ENCODE data around the gene PSPC1. TPM values are rescaled to one million over a fixed set of nuclear protein-coding genes. Genes with fewer than 3 reads are reported as not detected.
A peak's percentile ranks its signal among the peaks of the same experiment; 100 is the strongest.
"Not testable (repeated sequence)": the region's sequence is repeated elsewhere in the genome, so short reads cannot be mapped to it uniquely, and the experiment has no call there.

The PSPC1 gene, protein sequence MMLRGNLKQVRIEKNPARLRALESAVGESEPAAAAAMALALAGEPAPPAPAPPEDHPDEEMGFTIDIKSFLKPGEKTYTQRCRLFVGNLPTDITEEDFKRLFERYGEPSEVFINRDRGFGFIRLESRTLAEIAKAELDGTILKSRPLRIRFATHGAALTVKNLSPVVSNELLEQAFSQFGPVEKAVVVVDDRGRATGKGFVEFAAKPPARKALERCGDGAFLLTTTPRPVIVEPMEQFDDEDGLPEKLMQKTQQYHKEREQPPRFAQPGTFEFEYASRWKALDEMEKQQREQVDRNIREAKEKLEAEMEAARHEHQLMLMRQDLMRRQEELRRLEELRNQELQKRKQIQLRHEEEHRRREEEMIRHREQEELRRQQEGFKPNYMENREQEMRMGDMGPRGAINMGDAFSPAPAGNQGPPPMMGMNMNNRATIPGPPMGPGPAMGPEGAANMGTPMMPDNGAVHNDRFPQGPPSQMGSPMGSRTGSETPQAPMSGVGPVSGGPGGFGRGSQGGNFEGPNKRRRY
- total RNA-seq: 47.2 and 89.6 TPM in 2 replicates

DNA sequence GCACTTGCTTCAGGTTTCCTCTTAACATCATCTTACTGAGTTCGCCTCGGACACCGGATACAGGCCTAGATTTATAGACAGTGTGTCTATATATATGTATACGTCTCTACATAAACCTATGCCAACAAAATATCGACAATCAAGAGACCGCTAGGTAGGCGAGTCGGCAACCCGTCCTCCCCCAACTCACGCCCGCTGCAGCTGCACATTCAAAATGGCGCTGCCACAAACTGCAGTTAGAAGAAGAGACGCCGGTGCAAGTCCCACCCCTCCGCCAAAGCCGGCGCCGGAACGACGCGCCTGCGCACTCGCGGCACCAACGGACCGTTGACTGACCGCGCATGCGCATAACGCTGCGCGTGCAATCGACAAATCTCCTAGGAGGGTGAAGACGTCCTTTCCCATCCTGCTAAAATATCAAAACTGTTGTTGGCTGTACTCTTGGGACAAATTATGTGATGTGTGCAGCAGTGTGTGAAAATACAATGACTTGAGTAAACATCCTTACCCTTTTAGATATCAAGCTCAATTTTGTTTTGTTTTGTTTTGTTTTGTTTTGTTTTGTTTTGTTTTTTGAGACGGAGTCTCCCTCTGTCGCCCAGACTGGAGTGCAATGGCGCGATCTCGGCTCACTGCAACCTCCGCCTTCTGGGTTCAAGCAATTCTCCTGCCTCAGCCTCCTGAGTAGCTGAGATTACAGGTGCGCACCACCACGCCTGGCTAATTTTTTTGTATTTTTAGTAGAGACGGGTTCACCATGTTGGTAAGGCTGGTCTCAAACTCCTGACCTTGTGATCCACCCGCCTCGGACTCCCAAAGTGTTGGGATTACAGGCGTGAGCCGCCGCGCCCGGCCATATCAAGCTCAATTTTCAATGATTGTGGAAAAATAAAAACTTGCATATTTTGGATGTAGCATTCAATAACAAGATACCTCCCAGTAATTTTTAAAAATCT is at the start of gene PSPC1:
Gene PSPC1, minus strand, starts transcription at position 219 of the 956 bp plus-strand sequence. Its CDS starts 188 bp downstream, at position 31.
- peak within 1 kb of the TSS; percentile 99 for H3K4me3 ChIP-seq (ENCODE audit: low read depth, low read length)
- peak; percentile 57 for DNase-seq (ENCODE audit: low read depth)

DNA sequence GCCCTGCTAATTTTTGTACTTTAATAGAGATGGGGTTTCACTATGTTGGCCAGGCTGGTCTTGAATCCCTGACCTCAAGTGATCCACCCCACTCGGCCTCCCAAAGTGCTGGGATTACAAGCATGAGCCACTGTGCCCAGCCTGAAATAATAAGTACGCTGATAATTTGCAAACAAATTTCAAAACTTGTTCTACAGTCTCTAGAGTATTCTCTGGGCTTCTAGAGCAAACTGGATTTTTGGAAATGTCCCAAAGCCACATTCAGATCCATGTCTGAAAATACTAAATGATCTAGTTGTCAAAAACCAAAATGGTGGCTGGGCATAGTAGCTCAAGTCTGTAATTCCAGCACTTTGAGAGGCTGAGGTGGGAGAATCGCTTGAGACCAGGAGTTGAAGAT is 39.9 kb upstream of the PSPC1 start:
- DNase-seq (ENCODE audit: low read depth): no peak
- TF ChIP-seq, protein P1, sequence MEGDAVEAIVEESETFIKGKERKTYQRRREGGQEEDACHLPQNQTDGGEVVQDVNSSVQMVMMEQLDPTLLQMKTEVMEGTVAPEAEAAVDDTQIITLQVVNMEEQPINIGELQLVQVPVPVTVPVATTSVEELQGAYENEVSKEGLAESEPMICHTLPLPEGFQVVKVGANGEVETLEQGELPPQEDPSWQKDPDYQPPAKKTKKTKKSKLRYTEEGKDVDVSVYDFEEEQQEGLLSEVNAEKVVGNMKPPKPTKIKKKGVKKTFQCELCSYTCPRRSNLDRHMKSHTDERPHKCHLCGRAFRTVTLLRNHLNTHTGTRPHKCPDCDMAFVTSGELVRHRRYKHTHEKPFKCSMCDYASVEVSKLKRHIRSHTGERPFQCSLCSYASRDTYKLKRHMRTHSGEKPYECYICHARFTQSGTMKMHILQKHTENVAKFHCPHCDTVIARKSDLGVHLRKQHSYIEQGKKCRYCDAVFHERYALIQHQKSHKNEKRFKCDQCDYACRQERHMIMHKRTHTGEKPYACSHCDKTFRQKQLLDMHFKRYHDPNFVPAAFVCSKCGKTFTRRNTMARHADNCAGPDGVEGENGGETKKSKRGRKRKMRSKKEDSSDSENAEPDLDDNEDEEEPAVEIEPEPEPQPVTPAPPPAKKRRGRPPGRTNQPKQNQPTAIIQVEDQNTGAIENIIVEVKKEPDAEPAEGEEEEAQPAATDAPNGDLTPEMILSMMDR (conservative IDR thresholded peaks at IDR 0.05; ENCODE audit: low read depth, low read length): no peak
- no peak overlapping the region for H3K4me3 ChIP-seq (ENCODE audit: low read depth, low read length)

DNA sequence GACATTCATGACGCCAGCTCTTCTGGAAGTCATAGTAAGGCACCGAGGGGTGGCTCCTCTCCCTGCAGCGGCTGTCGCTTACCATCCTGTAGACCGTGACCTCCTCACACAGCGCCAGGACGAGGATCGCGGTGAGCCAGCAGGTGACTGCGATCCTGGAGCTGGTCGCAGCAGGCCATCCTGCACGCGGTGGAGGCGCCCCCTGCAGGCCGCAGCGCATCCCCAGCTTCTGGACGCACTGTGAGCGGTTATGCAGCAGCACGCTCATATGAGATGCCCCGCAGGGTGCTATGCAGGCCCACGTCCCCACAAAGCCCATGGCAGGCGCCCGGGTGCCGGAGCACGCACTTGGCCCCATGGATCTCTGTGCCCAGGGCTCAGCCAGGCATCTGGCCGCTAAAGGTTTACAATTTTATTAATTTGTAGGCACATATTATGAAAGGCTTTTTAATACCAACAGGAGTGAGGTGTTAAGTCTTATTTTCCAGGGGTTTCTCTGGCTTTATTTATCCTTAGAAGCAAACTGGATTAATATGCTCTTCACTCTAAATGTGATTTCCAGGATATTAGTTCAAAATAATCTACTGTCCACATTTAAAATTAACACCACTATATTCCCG is 35.6 kb upstream of the PSPC1 start:
- TF ChIP-seq, protein P1 (conservative IDR thresholded peaks at IDR 0.05; ENCODE audit: low read depth, low read length): peak; percentile 69
- H3K4me3 ChIP-seq (ENCODE audit: low read depth, low read length): no peak overlapping the region
- no peak for DNase-seq (ENCODE audit: low read depth)

DNA sequence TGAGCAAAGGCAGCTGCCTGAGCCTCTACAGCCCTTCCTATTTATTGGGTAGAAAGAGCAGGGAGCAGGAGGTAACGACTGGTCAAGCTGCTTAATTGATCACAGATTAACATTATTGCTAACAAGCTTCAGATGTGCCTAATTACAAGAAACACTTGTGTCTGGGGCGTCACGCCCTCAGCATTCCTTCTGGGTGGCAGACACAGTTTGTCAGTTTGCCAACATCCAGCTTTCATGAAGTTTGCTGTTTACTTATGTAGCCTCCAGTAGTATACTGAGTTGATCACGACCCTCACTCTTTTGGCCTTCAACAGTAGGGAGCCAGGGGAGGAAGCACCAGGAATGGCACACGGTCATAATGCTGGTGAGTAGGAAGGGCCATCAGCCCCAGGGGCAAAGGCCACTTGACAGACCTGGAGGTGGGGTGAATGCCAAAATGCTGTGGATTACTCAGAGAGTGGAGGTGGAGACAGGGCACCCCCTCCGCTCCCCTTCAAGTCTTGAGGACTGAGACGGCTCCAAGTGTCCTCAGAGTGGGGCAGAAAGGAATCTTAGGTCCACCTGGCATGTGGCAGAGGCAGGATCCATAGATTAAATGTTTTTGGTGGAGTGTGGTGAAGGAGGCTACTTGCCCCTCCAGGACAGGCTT is 34.9 kb upstream of the PSPC1 start:
- DNase-seq (ENCODE audit: low read depth): no peak
- no peak overlapping the region for H3K4me3 ChIP-seq (ENCODE audit: low read depth, low read length)
- TF ChIP-seq, protein P1 (conservative IDR thresholded peaks at IDR 0.05; ENCODE audit: low read depth, low read length): no peak

DNA sequence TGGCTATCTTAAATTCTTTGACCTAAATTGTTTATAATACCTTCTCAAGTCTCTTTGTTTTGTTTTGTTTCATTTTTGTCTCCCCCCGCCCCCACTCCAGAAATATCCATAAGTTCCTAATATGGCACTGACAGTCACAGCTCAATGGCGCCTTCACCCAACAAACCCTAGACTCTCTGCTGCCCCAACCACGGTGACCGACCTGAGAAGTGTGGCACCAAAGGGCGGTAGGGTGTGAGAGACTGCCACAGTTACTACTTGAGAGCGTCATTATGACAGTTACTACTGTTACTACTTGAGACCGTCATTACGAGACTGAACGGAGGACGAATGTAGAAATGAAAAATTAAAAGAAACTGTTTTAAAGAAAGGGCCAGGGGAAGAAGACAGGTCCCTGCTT is 34.4 kb upstream of the PSPC1 start:
- no peak overlapping the region for H3K4me3 ChIP-seq (ENCODE audit: low read depth, low read length)
- TF ChIP-seq, protein P1 (conservative IDR thresholded peaks at IDR 0.05; ENCODE audit: low read depth, low read length): no peak
- no peak for DNase-seq (ENCODE audit: low read depth)

DNA sequence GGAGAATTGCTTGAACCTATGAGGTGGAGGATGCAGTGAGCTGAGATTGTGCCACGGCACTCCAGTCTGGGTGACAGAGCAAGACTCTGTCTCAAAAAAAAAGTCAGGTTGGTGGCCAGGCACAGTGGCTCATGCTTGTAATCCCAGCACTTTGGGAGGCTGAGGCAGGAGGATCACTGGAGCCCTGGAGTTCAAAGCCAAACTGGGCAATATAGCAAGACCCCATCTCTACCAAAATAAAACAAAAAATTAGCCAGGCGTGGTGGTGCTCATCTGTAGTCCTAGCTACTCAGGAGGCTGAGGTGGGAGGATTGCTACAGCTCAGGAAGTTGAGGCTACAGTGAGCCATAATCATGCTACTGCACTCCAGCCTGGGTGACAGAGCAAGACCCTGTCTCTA is 33.1 kb upstream of the PSPC1 start:
- not testable (repeated sequence) for DNase-seq (ENCODE audit: low read depth); H3K4me3 ChIP-seq (ENCODE audit: low read depth, low read length)

DNA sequence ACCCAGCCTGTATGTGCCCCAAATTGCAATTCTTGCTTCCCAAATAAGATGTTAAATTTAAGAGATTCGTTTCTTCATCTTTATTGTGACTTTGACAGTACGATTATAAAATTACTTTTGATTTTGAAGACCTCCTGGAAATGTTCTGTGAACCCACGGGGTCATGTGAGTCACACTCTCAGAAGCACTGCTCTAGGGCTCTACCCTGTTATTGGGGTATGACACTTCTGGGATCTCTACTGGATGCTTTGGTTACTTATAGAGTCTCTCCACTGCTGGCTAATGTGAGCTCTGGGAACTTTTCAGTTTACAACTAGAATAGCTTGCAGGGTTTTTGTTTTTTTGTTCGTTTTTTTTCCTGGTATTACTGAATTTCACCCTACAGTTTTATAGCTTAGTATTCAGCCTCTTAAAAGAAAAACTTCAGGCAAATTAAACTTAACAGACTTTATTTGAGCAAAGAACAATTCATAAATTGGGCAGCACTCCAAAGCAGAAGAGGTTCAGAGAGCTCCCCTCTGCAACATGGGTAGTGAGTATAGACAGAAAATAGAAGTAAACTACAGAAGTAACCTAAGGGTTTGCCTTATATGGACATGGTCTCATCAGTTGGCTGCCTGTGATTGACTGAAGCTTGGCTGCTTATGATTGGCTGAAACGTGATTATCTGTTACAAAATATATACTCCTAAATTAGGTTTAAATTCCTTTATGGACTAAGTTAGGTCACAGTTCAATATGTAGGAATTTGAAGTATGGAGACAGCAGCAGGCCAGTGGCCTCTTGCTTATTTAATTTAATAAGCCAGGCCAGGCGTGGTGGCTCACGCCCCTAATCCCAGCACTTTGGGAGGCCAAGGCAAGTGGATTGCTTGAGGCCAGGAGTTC is 28.5 kb upstream of the PSPC1 start:
- DNase-seq (ENCODE audit: low read depth): no peak

More for the DNA sequence above, 28.5 kb upstream of the PSPC1 start:
- H3K4me3 ChIP-seq (ENCODE audit: low read depth, low read length): no peak overlapping the region
- TF ChIP-seq, protein P1 (conservative IDR thresholded peaks at IDR 0.05; ENCODE audit: low read depth, low read length): no peak

Data from epithelial cell of proximal tubule (primary cell).